CD14-positive monocyte (primary cell): ENCODE data around the gene RALGAPA2. TPM values are rescaled to one million over a fixed set of nuclear protein-coding genes. Genes with fewer than 3 reads are reported as not detected.

Experiments used
- DNase-seq, 3 donors: peaks; one replicate each; pipeline ENCODE4 v3.0.0-alpha.2; 2011 to 2022
- H2AFZ ChIP-seq: 2 replicates; pipeline ENCODE4 v1.6.0; 2012; ENCODE audit warnings: mild to moderate bottlenecking, low read depth, low read length, inconsistent platforms; ENCODE audit not compliant: insufficient read depth, poor library complexity, severe bottlenecking
- H3K27ac ChIP-seq, 2 donors: 1 replicate in 1 of 2; 2 replicates in 1 of 2; pipeline ENCODE4 v1.5.1; 2012 to 2013; ENCODE audit warnings: low read length in 2 of 2, control low read depth in 1 of 2, inconsistent platforms in 1 of 2, low read depth in 1 of 2, mild to moderate bottlenecking in 1 of 2
- H3K27me3 ChIP-seq, 2 donors: one replicate each; pipeline versions ENCODE4 v1.6.0 to v1.6.1; 2011 to 2013; ENCODE audit warnings: low read length in 2 of 2; ENCODE audit not compliant: control insufficient read depth in 2 of 2, insufficient read depth in 2 of 2
- H3K36me3 ChIP-seq, 2 donors: replicated peaks in 1 of 2; 1 replicate in 1 of 2; 2 replicates in 1 of 2; pipeline versions ENCODE4 v1.5.1 to v1.6.1; 2012 to 2013; ENCODE audit warnings: low read length in 2 of 2, control low read depth in 1 of 2, inconsistent platforms in 1 of 2, mild to moderate bottlenecking in 1 of 2; ENCODE audit not compliant: insufficient read depth in 2 of 2, control insufficient read depth in 1 of 2
- H3K4me1 ChIP-seq, 2 donors: 1 replicate in 1 of 2; 2 replicates in 1 of 2; pipeline versions ENCODE4 v1.5.1 to v1.6.1; 2012 to 2013; ENCODE audit warnings: low read length in 2 of 2, control low read depth in 1 of 2, inconsistent platforms in 1 of 2, mild to moderate bottlenecking in 1 of 2, moderate library complexity in 1 of 2; ENCODE audit not compliant: insufficient read depth in 2 of 2, control insufficient read depth in 1 of 2
- H3K4me2 ChIP-seq: replicated peaks from 2 replicates; pipeline ENCODE3; 2012; ENCODE audit warnings: low read length, moderate library complexity, mild to moderate bottlenecking; ENCODE audit not compliant: poor library complexity, severe bottlenecking; ENCODE audit errors: extremely low read depth
- H3K4me3 ChIP-seq, 3 experiments: fragments of 200-600 bp in 1 of 3; sonication (generic) in 1 of 3; replicated peaks in 1 of 3; 1 replicate in 2 of 3; 2 replicates in 1 of 3; pipeline ENCODE4 v1.5.1; 2011 to 2013; ENCODE audit warnings: low read length in 3 of 3, mild to moderate bottlenecking in 3 of 3, control low read depth in 2 of 3, low read depth in 2 of 3, inconsistent platforms in 1 of 3, moderate library complexity in 1 of 3
- H3K79me2 ChIP-seq: 2 replicates; pipeline ENCODE4 v1.6.0; 2012; ENCODE audit warnings: mild to moderate bottlenecking, control low read depth, inconsistent platforms, low read length, moderate library complexity; ENCODE audit not compliant: insufficient read depth
- H3K9ac ChIP-seq: 2 replicates; pipeline ENCODE4 v1.6.0; 2017; ENCODE audit warnings: low read length, mild to moderate bottlenecking; ENCODE audit not compliant: insufficient read depth, poor library complexity, severe bottlenecking
- H3K9me3 ChIP-seq, 2 donors: replicated peaks in 1 of 2; 1 replicate in 1 of 2; 2 replicates in 1 of 2; pipeline versions ENCODE4 v1.5.1 to v1.6.1; 2012 to 2013; ENCODE audit warnings: low read length in 2 of 2, control low read depth in 1 of 2; ENCODE audit not compliant: control insufficient read depth in 1 of 2, insufficient read depth in 1 of 2
- H4K20me1 ChIP-seq: 2 replicates; pipeline ENCODE4 v1.6.0; 2012; ENCODE audit warnings: mild to moderate bottlenecking, low read length, control low read depth, moderate library complexity; ENCODE audit not compliant: insufficient read depth
- H3K27ac Mint-ChIP-seq, 7 donors: one replicate each; pipeline ENCODE4 v1.8.0; 2020; ENCODE audit warnings: mild to moderate bottlenecking in 7 of 7, mixed read lengths in 7 of 7, moderate library complexity in 6 of 7, inconsistent platforms in 2 of 7
- H3K27me3 Mint-ChIP-seq, 3 donors: one replicate each; pipeline ENCODE4 v1.8.0; 2021 to 2022; ENCODE audit warnings: low read depth in 3 of 3, mild to moderate bottlenecking in 3 of 3, mixed read lengths in 3 of 3, moderate library complexity in 3 of 3, inconsistent platforms in 1 of 3
- H3K36me3 Mint-ChIP-seq, 2 donors: one replicate each; pipeline ENCODE4 v1.8.0; 2020; ENCODE audit warnings: mixed read lengths in 2 of 2, inconsistent platforms in 1 of 2, mild to moderate bottlenecking in 1 of 2
- H3K4me1 Mint-ChIP-seq: one replicate; pipeline ENCODE4 v1.8.0; 2020; ENCODE audit warnings: mild to moderate bottlenecking, mixed read lengths
- H3K4me3 Mint-ChIP-seq, 2 donors: one replicate each; pipeline ENCODE4 v1.8.0; 2020; ENCODE audit warnings: mild to moderate bottlenecking in 2 of 2, mixed read lengths in 2 of 2, moderate library complexity in 1 of 2
- H3K9me3 Mint-ChIP-seq, 7 donors: one replicate each; pipeline ENCODE4 v1.8.0; 2020 to 2022; ENCODE audit warnings: mixed read lengths in 7 of 7, mild to moderate bottlenecking in 6 of 7, moderate library complexity in 6 of 7, inconsistent platforms in 2 of 7
- CTCF ChIP-seq: fragments of 200-600 bp; IDR thresholded peaks from one replicate; pipeline ENCODE4 v1.8.0; 2022; ENCODE audit warnings: antibody characterized with exemption, mild to moderate bottlenecking
- WGBS: methylation state at CpG from one replicate; pipeline ENCODE4 v1.1.5; 2013; ENCODE audit warnings: missing lambda C conversion rate; ENCODE audit not compliant: insufficient coverage; 5-methylcytosine and 5-hydroxymethylcytosine counted together
- intact Hi-C, 2 donors: fragments of 100-400 bp; cut with micrococcal nuclease; formaldehyde crosslinking; loops; one replicate each; pipeline versions ENCODE4 v1.15.0 to v1.15.1; 2023
- polyA plus RNA-seq, 3 donors: library from polyadenylated mRNA; depleted of rRNA in 1 of 3; unstranded in 2 of 3; stranded (reverse) in 1 of 3; fragments of 300-500 nt in 2 of 3; fragments of >200 nt in 1 of 3; fragmentation: Illumina TruSeq in 2 of 3; gene quantifications; 1 replicate in 2 of 3; 2 replicates in 1 of 3; pipeline ENCODE4 v1.2.3, GENCODE V29; 2012 to 2021

RALGAPA2 gene
- polyA plus RNA-seq, 3 donors: 6.2 to 13.0 (median 8.9) TPM

DNA sequence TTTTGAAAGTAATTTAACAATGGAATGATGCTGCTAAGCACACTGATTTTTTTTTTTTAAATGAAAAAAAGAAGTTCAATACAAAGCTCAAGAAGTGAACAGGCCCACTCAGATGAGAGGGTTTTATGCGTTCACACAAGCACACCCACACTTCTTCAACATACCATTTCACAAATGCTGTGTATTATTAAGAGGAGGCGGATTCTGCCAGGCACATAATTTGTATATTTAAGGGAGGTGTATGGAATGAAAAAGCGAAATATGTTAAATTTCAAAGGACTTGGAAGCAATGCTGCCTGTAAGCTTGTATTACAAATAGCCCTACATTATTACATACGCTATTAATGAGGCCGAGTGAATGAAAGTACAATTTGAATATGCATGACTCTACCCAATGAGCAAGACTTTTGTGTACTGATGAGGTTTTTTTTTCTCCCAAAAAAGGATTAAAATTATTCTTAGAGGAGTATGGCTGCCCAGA lies 220.6 kb downstream of the RALGAPA2 start:
- H3K27ac ChIP-seq: no peak overlapping the region
- no peak for DNase-seq
- peaks cover 73 to 98% of the 10 kb centered on the region in 2 donors for H3K36me3 ChIP-seq
- no CpG with 5 or more reads among the region's 5 CpGs for WGBS
- H3K9ac ChIP-seq: no peak overlapping the region
- no peaks in the 10 kb centered on the region for H3K9me3 ChIP-seq
- H4K20me1 ChIP-seq: no peaks in the 10 kb centered on the region
- Mint-ChIP-seq H3K9me3 (peaks cover 0 to 3% (median 0%) of the 10 kb centered on the region in 7 donors), H3K36me3 (peaks cover 83 to 86% of the 10 kb centered on the region in 2 donors), H3K4me3 (no peak overlapping the region), H3K27ac (no peak overlapping the region), H3K27me3 (no peaks in the 10 kb centered on the region), H3K4me1 (no peaks in the 10 kb centered on the region)
- H3K4me3 ChIP-seq: no peak overlapping the region
- no peak for TF ChIP-seq CTCF
- H2AFZ ChIP-seq: no peak overlapping the region
- no peaks in the 10 kb centered on the region for H3K27me3 ChIP-seq
- H3K4me1 ChIP-seq: no peaks in the 10 kb centered on the region
- H3K79me2 ChIP-seq: no peaks in the 10 kb centered on the region
- intact Hi-C loops: no loop called here
- no peak overlapping the region for H3K4me2 ChIP-seq

DNA sequence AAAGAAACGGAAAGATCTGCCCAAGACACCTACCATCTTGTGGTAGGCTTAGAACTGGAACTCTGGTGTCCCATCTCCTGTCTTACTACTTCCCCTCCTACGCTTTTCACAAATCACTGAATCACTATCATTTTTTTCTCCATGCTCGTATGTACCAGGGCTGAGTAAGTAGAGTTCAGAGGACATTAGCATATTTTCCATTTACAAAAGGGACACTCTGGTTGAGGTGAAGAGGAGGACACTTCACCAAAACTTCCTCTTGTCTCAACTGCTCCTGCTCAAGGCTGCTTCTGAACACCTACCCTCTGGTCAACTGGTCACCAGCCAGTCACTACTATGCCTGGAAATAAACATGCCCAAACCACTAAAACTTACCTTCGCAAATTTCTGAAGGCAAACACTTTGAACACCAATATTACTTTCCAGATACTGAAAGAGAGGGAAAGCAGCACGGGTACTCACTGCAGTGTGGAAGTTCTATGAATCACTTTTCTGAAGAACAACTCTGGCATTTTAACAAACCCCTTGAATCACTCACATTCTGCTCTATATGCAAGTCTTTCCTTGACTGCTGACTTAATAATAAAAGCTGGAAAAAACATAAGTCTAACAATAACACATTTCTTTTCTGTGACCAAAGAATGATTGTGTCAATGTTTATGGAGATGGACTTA lies 221.2 kb downstream of the RALGAPA2 start:
- no peak overlapping the region for H3K4me3 Mint-ChIP-seq
- Histone ChIP-seq H3K36me3 (peaks cover 69 to 98% of the 10 kb centered on the region in 2 donors), H3K79me2 (no peaks in the 10 kb centered on the region), H3K27ac (no peak overlapping the region), H3K4me2 (no peak overlapping the region), H3K9me3 (no peaks in the 10 kb centered on the region), H4K20me1 (no peaks in the 10 kb centered on the region), H2AFZ (no peak overlapping the region), H3K9ac (no peak overlapping the region), H3K4me1 (no peaks in the 10 kb centered on the region), H3K4me3 (no peak overlapping the region), H3K27me3 (no peaks in the 10 kb centered on the region)
- H3K27ac Mint-ChIP-seq: no peak overlapping the region
- no peak for TF ChIP-seq CTCF
- H3K36me3 Mint-ChIP-seq: peaks cover 85 to 87% of the 10 kb centered on the region in 2 donors
- DNase-seq: no peak
- peaks cover 0 to 3% (median 0%) of the 10 kb centered on the region in 7 donors for H3K9me3 Mint-ChIP-seq
- H3K4me1 Mint-ChIP-seq: no peaks in the 10 kb centered on the region
- intact Hi-C loops: no loop called here
- 100% methylated on average over 1 of the region's 5 CpGs for WGBS
- H3K27me3 Mint-ChIP-seq: no peaks in the 10 kb centered on the region
